HL-60 (cell line): ENCODE measurements around the gene TMOD2.

Source experiments
- CTCF ChIP-seq: IDR thresholded peaks from one replicate; pipeline ENCODE4 v1.5.1; 2011; ENCODE audit warnings: low read length, control low read depth, inconsistent platforms; ENCODE audit not compliant: insufficient read depth
- REST ChIP-seq: IDR thresholded peaks from 2 replicates; pipeline ENCODE4 v1.6.1; 2012; ENCODE audit warnings: low read depth; ENCODE audit not compliant: insufficient replicate concordance

GRCh38 chr15:51709031-51709430 is 42.4 kb upstream of the TMOD2 start:
- TF ChIP-seq CTCF (no peak), REST (no peak)
